HG02870 (cell line): ENCODE data around the gene PTGES.

Experiments used
- ATAC-seq: cut with Tn5 transposase; IDR thresholded peaks from one replicate; pipeline ENCODE4 v1.9.1; 2021; ENCODE audit warnings: mild to moderate bottlenecking, moderate library complexity; ENCODE audit not compliant: unreplicated experiment

PTGES gene

DNA sequence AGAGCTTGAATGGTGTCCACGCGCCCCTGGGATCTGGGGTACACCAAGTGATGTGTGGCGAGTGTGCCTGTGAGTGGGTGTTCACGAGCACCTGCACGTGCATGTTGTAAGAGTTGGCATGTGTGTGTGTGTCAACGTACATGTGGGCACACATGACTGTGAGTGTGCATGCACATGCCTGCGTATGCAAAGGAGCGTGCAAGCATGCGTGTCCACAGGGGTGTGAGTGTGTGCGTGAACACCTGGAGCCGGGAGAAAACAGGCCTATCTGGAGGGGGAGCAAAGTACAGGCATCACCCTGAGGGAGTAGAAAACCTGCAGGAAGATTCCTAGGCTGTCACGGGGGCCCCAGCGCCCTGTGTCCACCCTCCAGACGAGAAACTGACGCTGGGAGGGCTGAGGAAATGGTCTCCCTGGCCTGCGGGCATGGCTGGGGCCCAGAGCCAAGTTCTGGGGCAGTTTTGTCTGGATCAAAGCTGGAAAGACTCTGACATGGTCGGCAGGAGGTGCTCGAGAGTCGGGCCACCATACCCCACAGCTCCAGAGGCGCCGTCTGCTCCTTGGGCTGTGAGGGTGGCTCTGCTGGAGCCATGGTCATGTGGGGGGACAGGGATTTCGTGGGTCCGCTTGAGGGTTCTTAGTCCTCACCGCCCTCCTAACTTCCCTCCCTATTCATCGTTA lies 31.8 kb downstream of the PTGES start:
- ATAC-seq: no peak

DNA sequence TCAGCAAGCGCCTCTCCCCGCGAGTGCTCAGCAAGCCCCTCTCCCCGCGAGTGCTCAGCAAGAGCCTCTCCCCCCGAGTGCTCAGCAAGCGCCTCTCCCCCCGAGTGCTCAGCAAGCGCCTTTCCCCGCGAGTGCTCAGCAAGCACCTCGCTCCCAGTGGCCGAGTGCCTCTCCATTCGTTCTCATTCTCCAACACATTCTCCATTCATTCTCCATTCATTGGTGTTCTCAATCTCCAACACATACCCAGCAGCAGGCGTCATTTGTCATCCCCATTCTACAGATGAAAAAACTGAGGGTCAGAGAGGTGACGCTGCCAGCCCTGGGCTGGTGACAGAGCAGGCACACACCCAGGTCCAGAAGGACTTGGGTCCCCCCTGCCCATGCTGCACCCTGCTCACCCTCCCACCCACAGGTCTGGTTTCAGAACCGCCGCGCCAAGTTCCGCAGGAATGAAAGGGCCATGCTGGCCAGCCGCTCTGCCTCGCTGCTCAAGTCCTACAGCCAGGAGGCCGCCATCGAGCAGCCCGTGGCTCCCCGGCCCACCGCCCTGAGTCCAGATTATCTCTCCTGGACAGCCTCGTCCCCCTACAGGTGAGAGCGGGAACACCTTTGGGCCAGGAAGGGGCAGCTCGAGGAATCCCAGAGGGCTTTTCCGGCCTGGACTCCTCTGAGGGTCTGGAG lies 32.5 kb downstream of the PTGES start:
- no peak for ATAC-seq

DNA sequence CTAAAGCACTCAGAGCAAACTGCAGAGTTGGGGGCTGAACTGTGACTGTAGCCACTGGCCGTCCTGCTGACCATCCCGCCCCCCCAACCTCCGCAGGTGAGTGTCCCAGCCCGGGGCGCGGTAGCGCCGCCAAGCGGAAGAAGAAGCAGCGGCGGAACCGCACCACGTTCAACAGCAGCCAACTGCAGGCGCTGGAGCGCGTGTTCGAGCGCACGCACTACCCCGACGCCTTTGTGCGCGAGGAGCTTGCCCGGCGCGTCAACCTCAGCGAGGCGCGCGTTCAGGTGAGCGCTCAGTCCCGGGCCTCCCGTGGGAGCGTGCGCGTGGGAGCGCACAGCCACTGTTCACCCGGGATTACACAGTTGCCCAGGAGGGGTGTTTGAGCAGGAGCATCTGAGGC lies 33.7 kb downstream of the PTGES start:
- ATAC-seq: no peak

DNA sequence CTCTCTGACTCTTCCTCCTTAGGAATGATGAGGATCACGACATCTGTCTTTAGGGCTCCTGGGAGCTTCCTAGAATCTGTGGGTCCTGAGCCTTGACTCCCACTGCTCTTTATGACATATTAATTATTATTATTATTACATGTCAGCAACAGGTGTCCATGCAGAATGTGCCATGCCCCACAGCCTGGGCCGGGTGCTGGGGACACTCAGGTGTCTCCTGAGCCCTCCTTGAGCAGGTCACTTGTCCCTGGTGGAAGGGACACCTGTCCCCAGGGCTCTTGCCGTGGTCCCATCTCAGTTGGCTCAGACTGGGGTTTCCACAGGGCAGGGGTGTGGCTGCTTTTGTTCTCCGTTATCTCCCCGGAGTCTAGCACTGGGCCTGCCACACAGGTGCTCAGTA lies 34.2 kb downstream of the PTGES start:
- ATAC-seq: no peak

DNA sequence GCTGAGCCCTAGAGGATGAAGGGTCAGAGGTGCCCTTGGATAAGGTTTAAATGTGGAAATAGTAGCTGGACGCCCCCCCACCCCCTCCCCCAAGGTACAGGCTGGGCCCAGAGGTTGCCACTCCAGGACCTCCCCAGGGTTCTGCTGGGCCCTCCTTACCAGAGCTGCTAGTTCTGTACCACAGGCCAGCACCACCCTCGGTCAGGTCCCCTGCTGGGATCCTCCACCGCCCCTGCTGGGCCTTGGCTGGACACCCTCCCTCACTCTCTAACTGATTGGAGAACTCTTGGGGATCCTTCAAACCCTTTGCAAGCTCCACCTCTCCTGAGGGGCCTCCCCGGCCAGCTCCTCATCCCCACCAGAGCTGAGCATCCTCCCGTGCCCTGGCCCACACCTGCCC lies 34.9 kb downstream of the PTGES start:
- ATAC-seq: no peak

DNA sequence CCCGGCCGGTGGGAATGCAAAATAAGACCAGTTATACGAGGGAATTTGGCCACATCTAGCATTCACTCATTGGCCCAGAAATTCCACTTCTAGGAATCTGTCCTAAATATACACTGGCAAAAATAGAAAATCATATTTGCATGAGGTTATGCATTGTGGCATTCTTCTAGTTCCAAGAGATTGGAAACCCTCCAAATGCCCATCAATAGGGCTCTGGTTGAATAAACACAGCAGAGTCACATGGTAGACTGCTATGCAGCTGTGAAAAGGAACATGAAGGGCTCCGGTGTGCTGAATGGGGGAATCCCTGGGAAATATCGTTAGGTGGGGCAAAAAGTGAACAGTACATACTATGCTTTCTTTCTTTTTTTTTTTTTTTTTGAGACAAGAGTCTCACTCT lies 36.8 kb downstream of the PTGES start:
- ATAC-seq: no peak

DNA sequence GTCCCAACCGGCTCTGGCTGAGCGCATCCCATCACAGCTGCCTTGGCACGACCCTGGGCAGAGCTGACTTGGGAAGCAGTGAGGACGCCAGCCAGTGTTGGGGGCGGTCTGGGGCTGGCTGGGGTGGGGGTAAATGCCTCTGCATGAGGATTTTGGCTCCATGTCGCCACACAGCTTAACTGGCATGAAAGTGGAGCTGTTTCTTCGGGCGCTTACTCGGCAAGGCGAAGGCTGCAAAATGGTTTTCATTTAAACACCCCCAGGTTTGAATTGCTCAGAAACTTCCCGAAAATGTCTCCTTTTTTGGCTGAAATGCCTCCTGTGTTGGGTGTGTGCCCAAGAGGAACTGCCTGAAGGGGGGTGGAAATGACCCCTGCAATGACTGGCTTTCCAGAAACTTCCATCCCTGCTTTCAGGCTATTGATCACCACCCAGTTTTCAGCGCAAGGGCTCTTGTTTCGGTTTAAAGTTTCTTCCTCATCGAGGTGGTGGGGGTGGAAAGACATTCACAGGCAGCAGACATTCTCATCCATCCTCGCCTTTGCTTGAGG lies 38.3 kb downstream of the PTGES start:
- ATAC-seq: no peak

DNA sequence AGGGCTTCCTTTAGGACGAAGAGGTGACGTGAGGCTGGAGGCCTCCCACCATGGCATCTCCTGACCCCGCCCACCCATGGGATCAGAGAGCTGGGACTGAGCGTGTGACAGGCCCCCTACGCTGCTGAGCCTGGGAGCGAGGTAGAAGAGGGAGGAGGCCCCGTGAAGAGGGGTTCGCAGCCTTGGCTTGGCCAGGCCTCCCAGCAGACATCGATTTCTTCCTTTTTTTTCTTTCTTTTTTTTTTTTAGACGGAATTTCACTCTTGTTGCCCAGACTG lies 39.5 kb downstream of the PTGES start:
- ATAC-seq: no peak

DNA sequence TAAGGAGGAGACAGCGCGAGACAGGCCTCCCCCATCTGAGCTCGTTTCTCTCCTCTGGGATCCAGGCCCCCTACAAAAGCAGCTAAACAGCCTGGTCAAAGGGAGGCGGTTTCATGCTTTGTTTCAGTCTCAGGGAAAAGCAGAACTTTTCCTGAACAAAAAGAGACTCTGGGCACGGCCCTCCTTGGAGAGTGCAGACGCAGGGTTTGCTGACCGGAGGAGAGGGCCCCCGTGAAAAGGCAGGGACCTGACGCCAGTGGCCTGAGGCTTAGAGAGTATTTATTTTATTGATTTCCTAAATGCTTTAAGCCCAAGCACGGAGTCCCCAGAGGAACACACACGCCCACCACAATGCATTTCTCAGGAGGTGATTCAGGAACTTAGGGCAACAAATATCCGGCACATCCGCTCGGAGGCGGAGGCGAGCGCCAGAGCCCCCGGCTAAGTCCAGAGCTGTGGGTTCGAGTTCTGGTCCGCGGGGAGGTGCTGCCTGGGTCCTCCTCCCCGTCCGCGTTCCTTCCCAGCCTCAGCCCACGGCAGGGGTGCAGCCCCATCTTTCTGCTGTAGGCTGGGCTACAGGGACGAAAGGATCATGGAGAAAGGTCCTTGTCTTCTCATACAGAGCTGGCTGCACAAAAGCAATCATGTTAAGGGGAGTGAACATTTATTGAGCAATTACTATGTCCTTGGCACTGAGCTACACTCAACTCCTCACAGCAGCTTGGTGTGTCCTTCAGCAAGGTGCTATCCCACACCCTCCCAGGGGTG lies 40.0 kb downstream of the PTGES start:
- no peak for ATAC-seq

DNA sequence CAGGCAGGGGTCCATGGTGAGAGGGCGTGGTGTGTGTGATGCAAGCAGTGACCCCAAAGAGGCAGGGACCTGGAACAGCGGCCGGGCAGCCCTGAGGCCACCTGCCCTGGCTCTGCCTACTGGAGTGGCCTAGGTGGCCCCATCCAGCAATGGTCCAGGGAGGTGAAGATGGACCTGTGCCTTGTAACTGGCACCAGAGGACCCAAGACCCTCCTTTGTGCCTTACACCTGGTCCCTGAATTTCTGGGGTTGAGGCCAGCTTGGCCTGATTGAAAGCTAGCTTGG lies 42.7 kb downstream of the PTGES start:
- ATAC-seq: no peak

DNA sequence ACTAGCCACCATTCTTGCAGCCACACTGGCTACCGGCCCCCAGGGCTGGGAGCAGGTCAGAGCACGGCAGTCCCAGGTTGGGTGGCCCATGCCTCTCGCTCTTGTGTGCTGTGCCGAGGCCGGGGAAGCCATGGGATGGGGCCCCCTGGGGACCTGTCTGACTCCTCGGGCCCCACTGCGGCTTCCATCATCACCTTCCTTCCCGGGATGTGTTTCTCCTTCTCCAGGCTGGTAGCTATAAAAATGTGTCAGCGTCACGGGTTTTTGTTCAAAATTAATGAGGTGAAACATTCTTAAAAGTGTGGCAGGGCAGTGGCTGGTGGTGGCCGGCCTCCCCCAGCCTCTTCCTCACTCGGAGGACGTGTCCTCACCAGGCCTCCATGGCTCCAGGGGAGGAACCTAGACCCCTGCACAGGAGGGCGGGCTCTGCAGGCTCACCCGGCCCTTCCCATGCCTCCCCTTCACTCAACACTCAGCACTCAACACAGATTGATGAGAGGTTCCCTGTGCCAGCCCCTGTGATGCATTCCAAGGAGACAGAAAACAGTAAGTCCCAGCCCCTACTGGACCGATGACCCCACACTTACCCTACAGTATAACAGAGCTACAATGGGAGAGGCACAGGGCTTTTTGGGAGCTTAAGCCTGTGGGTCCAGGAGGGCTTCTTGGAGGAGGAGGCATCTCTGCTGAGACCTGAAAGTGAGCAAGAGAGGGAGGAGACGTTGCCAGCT lies 43.2 kb downstream of the PTGES start:
- no peak for ATAC-seq

DNA sequence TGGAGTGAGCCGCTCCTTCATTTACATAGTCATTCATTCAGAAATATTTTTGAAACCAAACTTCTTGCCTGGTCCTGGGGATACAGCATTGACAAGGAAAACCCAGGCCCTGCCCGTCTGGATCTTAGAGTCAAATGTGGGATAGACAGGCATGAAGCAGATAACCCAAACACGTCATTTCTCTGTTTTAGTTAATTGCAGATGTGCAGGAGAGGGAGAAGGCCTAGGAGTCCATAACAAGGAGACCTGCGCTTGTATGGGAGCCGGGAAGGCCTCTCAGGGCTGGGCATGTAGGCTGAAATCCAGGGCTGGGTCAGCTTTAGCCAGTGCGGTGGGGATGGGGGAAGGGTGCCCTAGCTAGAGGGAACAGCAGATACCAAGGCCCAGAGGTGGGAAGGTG lies 44.0 kb downstream of the PTGES start:
- no peak for ATAC-seq

DNA sequence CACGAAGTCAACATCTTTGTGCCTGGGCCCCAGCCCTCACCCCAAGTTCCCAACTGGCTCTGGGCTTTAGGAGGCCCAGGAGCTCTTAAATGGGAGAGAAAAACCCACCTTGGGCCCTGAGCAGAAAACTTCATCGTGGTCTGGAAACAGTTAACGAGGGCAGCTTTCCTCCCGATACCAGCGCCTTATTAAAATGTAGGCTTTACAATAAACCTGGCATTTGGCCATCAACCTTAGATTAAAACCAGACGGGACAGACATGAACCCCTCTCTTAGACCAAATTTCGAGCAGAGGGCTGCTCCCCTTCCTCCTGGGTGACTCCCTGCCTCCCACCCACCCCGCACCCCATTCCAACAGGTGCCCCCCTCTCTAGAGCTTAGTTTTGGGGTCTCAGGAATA lies 48.0 kb downstream of the PTGES start:
- no peak for ATAC-seq

DNA sequence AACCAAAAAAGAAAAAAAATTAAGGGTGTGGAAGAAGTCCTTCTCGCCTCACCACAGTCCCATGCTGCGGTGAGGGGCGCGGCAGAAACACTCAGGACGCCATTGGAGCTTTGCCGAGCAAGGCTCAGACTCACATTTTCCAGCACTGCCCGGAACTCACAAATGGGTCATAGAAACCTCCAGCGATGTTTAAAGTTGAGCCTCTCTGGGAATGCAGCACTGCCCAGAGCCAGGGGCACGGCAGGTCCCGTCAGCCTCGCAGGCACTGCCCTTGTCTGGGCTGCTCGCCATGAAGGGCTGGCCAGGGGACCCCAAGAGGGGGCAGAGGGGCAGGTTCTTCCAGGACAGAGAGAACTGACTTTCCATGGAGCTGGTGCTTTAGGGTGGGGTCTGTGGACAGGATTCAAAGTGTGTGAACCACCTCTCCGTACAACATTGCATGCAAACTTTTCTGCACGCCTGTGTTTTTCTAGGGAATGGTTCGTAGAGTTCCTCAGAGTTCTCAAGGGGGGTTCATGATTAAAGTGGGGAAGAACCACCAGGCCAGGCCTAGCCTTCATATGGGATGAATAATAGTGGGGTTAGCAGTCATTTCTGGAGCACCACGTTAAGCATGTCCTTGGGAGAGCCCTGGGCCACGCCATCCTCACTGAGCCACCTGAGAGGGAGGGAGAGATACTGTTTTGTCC lies 49.0 kb downstream of the PTGES start:
- ATAC-seq: no peak

DNA sequence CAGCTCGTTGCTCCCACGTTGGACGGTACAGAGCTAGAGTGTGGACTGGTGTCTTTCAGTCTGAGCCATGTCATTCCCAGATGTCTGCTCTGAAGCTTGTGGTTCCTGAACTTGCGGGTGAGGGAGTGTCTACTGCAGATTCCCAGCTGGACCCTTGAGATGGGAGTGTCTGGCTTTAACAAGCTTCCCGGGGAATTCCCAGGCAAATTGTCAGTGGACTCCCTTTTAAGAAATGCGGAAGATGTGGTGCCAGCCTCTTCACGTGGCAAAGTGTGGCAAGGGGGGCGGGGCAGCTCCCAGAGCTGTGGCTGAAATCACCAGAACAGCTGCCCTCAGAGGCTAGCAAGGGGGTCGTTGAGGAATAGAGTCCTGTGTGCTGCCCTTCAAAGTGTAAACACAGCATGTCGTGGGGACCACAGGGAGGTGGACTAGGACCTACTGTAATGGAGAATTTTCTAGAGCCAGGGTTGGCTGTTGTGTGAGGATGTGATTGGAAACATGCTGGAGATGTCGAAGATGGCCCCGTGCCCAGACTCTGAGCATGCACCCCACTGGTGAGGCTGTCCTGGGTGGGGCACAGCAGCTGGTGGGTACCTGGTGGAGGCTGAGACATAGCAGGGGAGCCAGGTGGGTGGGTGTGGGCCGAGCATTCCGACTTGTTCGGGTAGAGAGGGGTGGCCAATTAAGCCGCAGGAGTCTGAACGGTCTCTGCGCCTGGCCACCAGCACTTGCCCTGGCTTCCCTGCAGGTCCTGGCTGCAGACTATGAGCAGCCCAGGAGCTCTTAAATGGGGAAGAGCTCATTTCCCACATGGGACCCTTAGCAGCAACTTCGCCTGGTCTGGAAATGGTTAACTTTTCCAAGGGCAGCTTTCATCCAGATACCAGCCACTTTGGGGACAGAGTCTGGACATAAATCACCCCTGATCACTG lies 50.0 kb downstream of the PTGES start:
- ATAC-seq: no peak

DNA sequence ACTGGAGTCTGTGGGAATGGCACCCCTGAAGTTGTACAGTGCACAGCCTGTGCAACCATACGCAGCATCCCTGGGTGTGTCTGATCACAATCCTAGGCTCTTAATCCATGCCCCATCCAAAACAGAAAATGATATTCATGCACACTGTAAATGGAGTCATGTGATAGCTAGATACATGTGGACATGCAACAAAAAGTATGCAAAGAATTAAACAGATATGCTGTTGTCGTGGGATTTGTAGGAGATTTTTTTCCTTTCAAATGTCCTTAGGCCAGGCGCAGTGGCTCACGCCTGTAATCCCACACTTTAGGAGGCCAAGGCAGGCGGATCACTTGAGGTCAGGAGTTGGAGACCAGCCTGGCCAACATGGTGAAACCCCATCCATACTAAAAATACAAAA lies 51.3 kb downstream of the PTGES start:
- ATAC-seq: no peak

DNA sequence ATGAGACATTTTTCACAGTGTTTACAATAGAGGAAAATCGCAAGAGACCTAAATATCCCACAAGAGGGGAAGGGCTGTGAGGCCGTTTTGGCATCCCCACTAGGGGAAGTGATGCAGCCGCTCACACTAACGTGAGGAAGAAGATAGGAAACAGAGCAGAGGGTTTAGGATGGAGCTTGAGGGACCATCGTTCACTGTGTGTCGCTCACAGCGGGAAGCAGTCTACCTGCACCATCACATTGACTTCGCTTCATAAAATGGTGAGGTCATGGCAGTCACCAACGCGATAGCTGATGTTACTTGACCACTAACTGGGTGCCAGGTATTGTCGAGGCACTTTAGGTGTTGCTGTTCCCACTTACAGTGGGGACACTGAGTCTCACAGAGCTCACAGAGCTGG lies 51.8 kb downstream of the PTGES start:
- no peak for ATAC-seq

DNA sequence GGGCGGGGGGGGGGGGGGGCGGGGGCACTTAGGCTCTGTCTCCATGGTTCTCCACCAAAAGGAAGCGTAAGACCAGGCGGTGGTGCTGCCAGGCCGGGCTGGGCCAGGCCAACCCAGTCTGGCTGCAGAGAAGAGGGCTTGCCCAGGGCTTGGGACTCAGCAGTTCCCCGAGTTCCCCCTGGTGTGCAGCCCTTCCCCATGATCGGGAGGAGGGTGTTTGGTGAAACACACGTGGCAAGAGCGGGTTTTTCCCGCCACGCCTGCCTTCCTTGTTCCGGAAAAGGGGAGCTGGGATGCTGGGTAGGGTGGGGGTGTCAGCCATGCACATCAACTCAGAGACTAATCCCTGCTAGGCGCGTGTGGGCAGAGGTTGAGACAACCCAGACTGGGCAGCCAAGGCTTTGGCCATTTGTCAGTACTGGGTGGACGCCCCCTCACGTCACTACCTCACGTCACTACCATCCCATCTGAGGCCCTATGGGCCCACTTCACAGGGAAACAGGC lies 54.5 kb downstream of the PTGES start:
- ATAC-seq: no peak

DNA sequence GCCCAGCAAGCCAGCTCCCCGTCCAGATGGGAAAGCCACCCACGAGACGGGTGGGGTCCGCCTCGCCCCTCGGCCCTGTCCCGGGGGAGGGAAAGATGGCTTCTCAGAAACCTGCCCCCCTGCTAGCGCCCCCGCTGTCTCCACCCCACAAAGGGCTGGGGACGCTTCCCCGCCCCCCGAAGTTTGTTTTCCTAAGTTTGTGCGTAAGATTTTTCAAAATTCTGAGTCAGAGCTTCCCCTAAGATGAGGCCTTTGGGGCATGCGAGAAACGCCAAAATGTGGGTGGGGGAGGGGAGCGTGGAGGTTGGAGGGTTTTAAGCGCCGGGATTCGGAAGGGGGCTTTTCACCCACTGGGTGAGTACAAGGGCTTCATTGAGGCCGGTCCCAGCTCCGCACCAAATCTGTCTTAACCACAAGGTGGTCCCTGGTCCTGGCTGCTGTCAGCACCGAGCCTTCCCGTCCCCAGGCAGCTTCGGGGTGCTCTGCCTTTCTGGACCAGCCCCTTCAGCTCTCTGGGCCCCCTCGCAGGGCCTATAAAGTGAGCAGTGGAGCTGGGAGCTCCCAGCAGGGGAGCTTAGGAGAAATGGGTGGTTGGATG lies 55.1 kb downstream of the PTGES start:
- ATAC-seq: no peak
